Sigmoid colon (tissue), 7 donors: ENCODE data around the gene ADNP2. TPM values are rescaled to one million over a fixed set of nuclear protein-coding genes. Genes with fewer than 3 reads are reported as not detected.

Experiments used
- DNase-seq: peaks from one replicate; pipeline ENCODE4 v3.0.0-alpha.2; 2019
- H3K27ac ChIP-seq, 4 donors: fragments of 200-600 bp; sonication (generic); one replicate each; pipeline ENCODE4 v1.5.1; 2016 to 2019; ENCODE audit warnings: mild to moderate bottlenecking in 1 of 4
- H3K27me3 ChIP-seq, 3 donors: fragments of 200-600 bp; sonication (generic); one replicate each; pipeline ENCODE4 v1.5.1; 2019; ENCODE audit warnings: mild to moderate bottlenecking in 1 of 3
- H3K36me3 ChIP-seq, 4 donors: fragments of 200-600 bp; sonication (generic); one replicate each; pipeline ENCODE4 v1.5.1; 2016 to 2019
- H3K4me1 ChIP-seq, 4 donors: fragments of 200-600 bp; sonication (generic); one replicate each; pipeline ENCODE4 v1.5.1; 2017 to 2019
- H3K4me3 ChIP-seq, 4 donors: fragments of 200-600 bp; sonication (generic); one replicate each; pipeline ENCODE4 v1.5.1; 2017 to 2019; ENCODE audit warnings: mild to moderate bottlenecking in 2 of 4, moderate library complexity in 1 of 4
- H3K9me3 ChIP-seq, 4 donors: fragments of 200-600 bp in 3 of 4; sonication (generic) in 3 of 4; one replicate each; pipeline versions ENCODE4 v1.5.1 to v1.6.1; 2013 to 2019
- EP300 ChIP-seq, 4 donors: sonication (generic); formaldehyde crosslinking; IDR thresholded peaks; one replicate each; pipeline ENCODE4 v1.6.1; 2017; ENCODE audit warnings: antibody characterized with exemption in 4 of 4
- POLR2A ChIP-seq, 2 donors: fragments of 450-650 bp; IDR thresholded peaks; one replicate each; pipeline ENCODE4 v1.6.1; 2016; ENCODE audit warnings: antibody characterized with exemption in 2 of 2, mild to moderate bottlenecking in 2 of 2, moderate library complexity in 2 of 2
- POLR2AphosphoS5 ChIP-seq, 4 donors: sonication (generic); formaldehyde crosslinking; IDR thresholded peaks; one replicate each; pipeline ENCODE4 v1.6.1; 2017; ENCODE audit warnings: antibody characterized with exemption in 4 of 4
- WGBS, 2 donors: extraction: QIAGEN DNeasy Blood & Tissue Kit; methylation state at CpG; one replicate each; pipeline ENCODE4 v1.1.7; 2013; 5-methylcytosine and 5-hydroxymethylcytosine counted together
- intact Hi-C: fragments of 100-400 bp; cut with DNase I; formaldehyde crosslinking; loops from one replicate; pipeline ENCODE4 v1.15.1; 2023
- polyA plus RNA-seq, 3 donors: library from polyadenylated mRNA; stranded (reverse); fragments of 200-250 nt; gene quantifications; one replicate each; pipeline ENCODE4 v1.2.3, GENCODE V29; 2013
- total RNA-seq, 4 donors: library from RNA; depleted of rRNA; stranded (reverse); fragments of >200 nt; gene quantifications; one replicate each; pipeline ENCODE4 v1.1.0, GENCODE V29; 2016
- TF ChIP-seq, protein P1 (sequence below), 4 experiments: fragments of 450-650 bp in 3 of 4; fragments of 200-600 bp in 1 of 4; IDR thresholded peaks; one replicate each; pipeline ENCODE4 v1.5.1; 2016 to 2019; ENCODE audit warnings: antibody characterized with exemption in 4 of 4, mild to moderate bottlenecking in 3 of 4, moderate library complexity in 2 of 4
- donor health status: healthy with polysubstance abuse.
- donor health status: Bipolar disorder and iron deficiency.
- donor health status: healthy.

Gene ADNP2
- total and polyA plus RNA-seq, 7 donors = 3.6 to 18.0 (median 13.0) TPM

GRCh38 chr18:80067897-80068296 lies 41.2 kb upstream of the ADNP2 start:
- H3K9me3 ChIP-seq = no peaks in the 10 kb centered on the region
- H3K4me3 ChIP-seq = no peak overlapping the region
- intact Hi-C loops = no loop called here
- TF ChIP-seq EP300 (IDR thresholded peaks at IDR 0.05) (no peak), POLR2AphosphoS5 (IDR thresholded peaks at IDR 0.05) (no peak), POLR2A (IDR thresholded peaks at IDR 0.05) (no peak)
- TF ChIP-seq, protein P1, sequence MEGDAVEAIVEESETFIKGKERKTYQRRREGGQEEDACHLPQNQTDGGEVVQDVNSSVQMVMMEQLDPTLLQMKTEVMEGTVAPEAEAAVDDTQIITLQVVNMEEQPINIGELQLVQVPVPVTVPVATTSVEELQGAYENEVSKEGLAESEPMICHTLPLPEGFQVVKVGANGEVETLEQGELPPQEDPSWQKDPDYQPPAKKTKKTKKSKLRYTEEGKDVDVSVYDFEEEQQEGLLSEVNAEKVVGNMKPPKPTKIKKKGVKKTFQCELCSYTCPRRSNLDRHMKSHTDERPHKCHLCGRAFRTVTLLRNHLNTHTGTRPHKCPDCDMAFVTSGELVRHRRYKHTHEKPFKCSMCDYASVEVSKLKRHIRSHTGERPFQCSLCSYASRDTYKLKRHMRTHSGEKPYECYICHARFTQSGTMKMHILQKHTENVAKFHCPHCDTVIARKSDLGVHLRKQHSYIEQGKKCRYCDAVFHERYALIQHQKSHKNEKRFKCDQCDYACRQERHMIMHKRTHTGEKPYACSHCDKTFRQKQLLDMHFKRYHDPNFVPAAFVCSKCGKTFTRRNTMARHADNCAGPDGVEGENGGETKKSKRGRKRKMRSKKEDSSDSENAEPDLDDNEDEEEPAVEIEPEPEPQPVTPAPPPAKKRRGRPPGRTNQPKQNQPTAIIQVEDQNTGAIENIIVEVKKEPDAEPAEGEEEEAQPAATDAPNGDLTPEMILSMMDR (IDR thresholded peaks at IDR 0.05) = no peak
- no peaks in the 10 kb centered on the region for H3K4me1 ChIP-seq
- H3K27me3 ChIP-seq = no peaks in the 10 kb centered on the region
- WGBS, 2 donors = 94 to 95% methylated on average over 10 of the region's 10 CpGs
- no peaks in the 10 kb centered on the region for H3K36me3 ChIP-seq
- no peak for DNase-seq
- no peak overlapping the region for H3K27ac ChIP-seq

GRCh38 chr18:80068571-80069272 lies 40.3 kb upstream of the ADNP2 start:
- no peaks in the 10 kb centered on the region for H3K36me3 ChIP-seq
- no peaks in the 10 kb centered on the region for H3K27me3 ChIP-seq
- TF ChIP-seq, protein P1 (IDR thresholded peaks at IDR 0.05) = no peak
- no peak for DNase-seq
- H3K9me3 ChIP-seq = no peaks in the 10 kb centered on the region
- no peak overlapping the region for H3K27ac ChIP-seq
- WGBS, 2 donors = 50 to 77% methylated on average over 10 of the region's 10 CpGs
- H3K4me1 ChIP-seq = no peaks in the 10 kb centered on the region
- H3K4me3 ChIP-seq = no peak overlapping the region
- intact Hi-C loops = no loop called here

GRCh38 chr18:80070825-80071224 lies 38.2 kb upstream of the ADNP2 start:
- no peak overlapping the region for H3K4me3 ChIP-seq
- intact Hi-C loops = no loop called here
- no peak overlapping the region for H3K27ac ChIP-seq
- 93 to 96% methylated on average over 4 of the region's 4 CpGs for WGBS, 2 donors
- H3K27me3 ChIP-seq = no peaks in the 10 kb centered on the region
- no peaks in the 10 kb centered on the region for H3K4me1 ChIP-seq
- H3K36me3 ChIP-seq = no peaks in the 10 kb centered on the region
- no peaks in the 10 kb centered on the region for H3K9me3 ChIP-seq
- TF ChIP-seq EP300 (IDR thresholded peaks at IDR 0.05) (no peak), POLR2A (IDR thresholded peaks at IDR 0.05) (no peak), POLR2AphosphoS5 (IDR thresholded peaks at IDR 0.05) (no peak)
- TF ChIP-seq, protein P1 (IDR thresholded peaks at IDR 0.05) = no peak
- no peak for DNase-seq

- H3K9me3 ChIP-seq = no peaks in the 10 kb centered on the region
- no peak for TF ChIP-seq POLR2A (IDR thresholded peaks at IDR 0.05)
- TF ChIP-seq POLR2AphosphoS5 (IDR thresholded peaks at IDR 0.05) = no peak
- TF ChIP-seq, protein P1 (IDR thresholded peaks at IDR 0.05) = no peak
- TF ChIP-seq EP300 (IDR thresholded peaks at IDR 0.05) = no peak
- no peaks in the 10 kb centered on the region for H3K4me1 ChIP-seq
- H3K27me3 ChIP-seq = no peaks in the 10 kb centered on the region
- no peak overlapping the region for H3K4me3 ChIP-seq
- no peaks in the 10 kb centered on the region for H3K36me3 ChIP-seq
- WGBS, 2 donors = 94 to 95% methylated on average over 5 of the region's 5 CpGs
- H3K27ac ChIP-seq = no peak overlapping the region
- intact Hi-C loops = no loop called here
- DNase-seq = no peak
Observed at GRCh38 chr18:80074183-80074582, 34.9 kb upstream of the ADNP2 start.

DNA sequence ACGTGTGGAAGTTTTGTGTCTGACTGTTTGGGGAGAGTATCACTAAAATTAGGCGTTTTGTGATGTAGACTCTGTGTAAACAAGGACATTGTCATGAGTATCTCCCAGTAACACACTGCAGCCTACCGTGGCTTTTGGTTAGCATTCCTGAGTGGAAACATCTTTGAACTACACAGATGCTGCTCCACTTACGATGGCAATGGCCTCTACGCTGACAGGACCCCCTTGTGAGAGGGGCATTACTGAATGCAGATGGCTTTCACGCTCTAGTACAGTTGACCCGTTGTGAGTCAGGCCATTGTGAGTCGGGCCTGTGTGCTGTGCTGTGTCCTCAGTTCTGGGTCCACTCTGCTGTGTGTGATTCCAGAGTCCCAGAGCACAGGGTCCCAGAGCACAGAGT lies 34.4 kb upstream of the ADNP2 start:
- H3K4me3 ChIP-seq = no peak overlapping the region
- intact Hi-C loops = no loop called here
- 71 to 79% methylated on average over 8 of the region's 8 CpGs for WGBS, 2 donors
- H3K27me3 ChIP-seq = no peaks in the 10 kb centered on the region
- no peaks in the 10 kb centered on the region for H3K9me3 ChIP-seq
- no peak for TF ChIP-seq POLR2AphosphoS5 (IDR thresholded peaks at IDR 0.05)
- TF ChIP-seq, protein P1 (IDR thresholded peaks at IDR 0.05) = no peak
- no peaks in the 10 kb centered on the region for H3K4me1 ChIP-seq
- DNase-seq = no peak
- H3K27ac ChIP-seq = no peak overlapping the region
- H3K36me3 ChIP-seq = no peaks in the 10 kb centered on the region
